Measurements from ENCODE around the gene RNU7-1. TPM values are rescaled to one million over a fixed set of nuclear protein-coding genes. Genes with fewer than 3 reads are reported as not detected.
A peak's percentile ranks its signal among the peaks of the same experiment; 100 is the strongest.

The RNU7-1 gene
- total and polyA plus RNA-seq, 10 of the 15 experiments (the other 5 are each of a cell fraction or from before 2014, with no cell fraction given), result not detected

- TF ChIP-seq GATAD2B (conservative IDR thresholded peaks at IDR 0.05; ENCODE audit: low read depth) (peak; percentile 69; the same call in 1 of the 2 replicates), CBFB (IDR thresholded peaks at IDR 0.05; ENCODE audit: low read depth) (no peak), RAD21 (IDR thresholded peaks at IDR 0.05; ENCODE audit: insufficient read depth, low read depth, low read length) (no peak), CUX1 (IDR thresholded peaks at IDR 0.05; ENCODE audit: insufficient replicate concordance, low read depth, low read length) (no peak), ZNF24 (IDR thresholded peaks at IDR 0.05) (no peak), STAT1 (conservative IDR thresholded peaks at IDR 0.05) (no peak), CBX5 (IDR thresholded peaks at IDR 0.05; ENCODE audit: low read depth) (no peak), CEBPB (IDR thresholded peaks at IDR 0.05; ENCODE audit: borderline replicate concordance in 1 of 2, low read depth in 2 of 2, low read length in 2 of 2) (no peak), ZNF384 (IDR thresholded peaks at IDR 0.05; ENCODE audit: borderline replicate concordance, low read depth, low read length) (no peak), ZNF207 (IDR thresholded peaks at IDR 0.05; ENCODE audit: borderline replicate concordance) (no peak), MYB (IDR thresholded peaks at IDR 0.05; ENCODE audit: borderline replicate concordance, low read depth, low read length) (no peak), CEBPZ (IDR thresholded peaks at IDR 0.05; ENCODE audit: low read depth, low read length) (no peak), HDGF (IDR thresholded peaks at IDR 0.05) (peak; percentile 61; the same call in 1 of the 2 replicates), TCF7 (IDR thresholded peaks at IDR 0.05; ENCODE audit: borderline replicate concordance) (no peak), PKNOX1 (IDR thresholded peaks at IDR 0.05) (no peak), YY1 (IDR thresholded peaks at IDR 0.05; ENCODE audit: low read depth, low read length) (no peak), ELK1 (IDR thresholded peaks at IDR 0.05; ENCODE audit: low read depth, low read length) (no peak)
Measured at GRCh38 chr12:6956021-6956727, 12.6 kb downstream of the RNU7-1 start (continued).

All from GM12878 (cell line).